ENCODE data around the gene ZIK1.

The ZIK1 gene

GRCh38 chr19:57613941-57614743 is 30.2 kb downstream of the ZIK1 start, which contains the start of gene ZNF134:
TSS of gene ZNF134 (plus strand) at chr19:57614242. CDS start at chr19:57619469, 5,227 bp downstream.
- FAIRE-seq = peak; percentile 4

GRCh38 chr19:57615346-57615745 is 31.4 kb downstream of the ZIK1 start:
- no peak for FAIRE-seq

GRCh38 chr19:57620673-57621348 is 36.9 kb downstream of the ZIK1 start:
- FAIRE-seq = no peak

- no peak for FAIRE-seq
Measured at GRCh38 chr19:57623091-57623490, 39.1 kb downstream of the ZIK1 start.

GRCh38 chr19:57632987-57633831 is 49.3 kb downstream of the ZIK1 start, which contains the start of gene ZNF211:
TSS of gene ZNF211 (plus strand) at chr19:57633168. CDS start at chr19:57633347, 179 bp downstream.
- FAIRE-seq = peak; percentile 95

GRCh38 chr19:57633832-57634131 is 49.8 kb downstream of the ZIK1 start:
- FAIRE-seq = no peak

GRCh38 chr19:57637379-57637778 is 53.4 kb downstream of the ZIK1 start:
- no peak for FAIRE-seq

GRCh38 chr19:57641715-57642234 is 57.8 kb downstream of the ZIK1 start:
- FAIRE-seq = no peak

- no peak for FAIRE-seq
Measured at GRCh38 chr19:57642396-57643046, 58.6 kb downstream of the ZIK1 start.
